Glomerular endothelial cell (primary cell): Measurements from ENCODE around the gene AQP10. TPM values are rescaled to one million over a fixed set of nuclear protein-coding genes. Genes with fewer than 3 reads are reported as not detected.

Experiments used
- total RNA-seq: library from RNA; depleted of rRNA; stranded (reverse); fragments of >200 nt; gene quantifications from 2 replicates; pipeline ENCODE4 v1.2.3, GENCODE V29; 2015

The AQP10 gene
- total RNA-seq, 1 donor from 2014 or later: not detected

Other genes starting within 250 kb of the AQP10 start
- not detected in 2 replicates for gene NUP210L, start 166.0 kb upstream of the AQP10 start, total RNA-seq
- gene TPM3, start 129.0 kb upstream of the AQP10 start, total RNA-seq: 712 and 835 TPM in 2 replicates
- gene CFAP141, start 114.8 kb upstream of the AQP10 start, total RNA-seq: not detected in 2 replicates
- gene UBAP2L, start 100.1 kb upstream of the AQP10 start, total RNA-seq: 95.6 and 120 TPM in 2 replicates
- 53.8 and 68.1 TPM in 2 replicates for gene HAX1, start 48.5 kb upstream of the AQP10 start, total RNA-seq
- 65.3 and 75.4 TPM in 2 replicates for gene ATP8B2, start 4.4 kb downstream of the AQP10 start, total RNA-seq
- 13.9 and 16.0 TPM in 2 replicates for gene IL6R, start 84.2 kb downstream of the AQP10 start, total RNA-seq
- gene TDRD10, start 181.1 kb downstream of the AQP10 start, total RNA-seq: 1.6 and 4.3 TPM in 2 replicates
- gene SHE, start 181.3 kb downstream of the AQP10 start, total RNA-seq: 47.3 and 52.3 TPM in 2 replicates
- gene UBE2Q1, start 237.6 kb downstream of the AQP10 start, total RNA-seq: 40.5 and 42.1 TPM in 2 replicates
- gene CHRNB2, start 246.7 kb downstream of the AQP10 start, total RNA-seq: 0.12 TPM in 1 of 2 replicates, not detected in the other